ENCODE data around the gene AAMDC.

GRCh38 chr11:77791301-77791700 is 29.6 kb upstream of the AAMDC start:
- TF ChIP-seq MAX (IDR thresholded peaks at IDR 0.05) (no peak), TCF12 (IDR thresholded peaks at IDR 0.05; ENCODE audit: low read depth) (no peak), TEAD4 (IDR thresholded peaks at IDR 0.05) (no peak)
